ENCODE data around the gene CPSF3. TPM values are rescaled to one million over a fixed set of nuclear protein-coding genes. Genes with fewer than 3 reads are reported as not detected.

CPSF3 gene
- total and polyA plus RNA-seq, 7 donors: 14.4 to 33.5 (median 23.2) TPM

- H3K36me3 ChIP-seq: peaks cover 0 to 42% (median 3%) of the 10 kb centered on the region in 4 donors
- no peak for DNase-seq
Observed at GRCh38 chr2:9465170-9465569, 41.7 kb downstream of the CPSF3 start.

GRCh38 chr2:9466147-9466683 lies 42.8 kb downstream of the CPSF3 start:
- no peak overlapping the region for H3K4me3 ChIP-seq
- peaks cover 0 to 9% (median 6%) of the 10 kb centered on the region in 4 donors for H3K4me1 ChIP-seq
- no peaks in the 10 kb centered on the region for H3K27me3 ChIP-seq
- peaks cover 0 to 32% (median 1%) of the 10 kb centered on the region in 4 donors for H3K36me3 ChIP-seq
- 86 to 87% methylated on average over 43 to 46 of the region's 46 CpGs for WGBS, 2 donors
- H3K9me3 ChIP-seq: no peaks in the 10 kb centered on the region
- intact Hi-C loops (cut with DNase I): no loop called here
- no peak for DNase-seq
- H3K27ac ChIP-seq: no peak overlapping the region
- TF ChIP-seq POLR2A (IDR thresholded peaks at IDR 0.05): no peak
- no peak for TF ChIP-seq EP300 (IDR thresholded peaks at IDR 0.05)
- TF ChIP-seq, protein P1, sequence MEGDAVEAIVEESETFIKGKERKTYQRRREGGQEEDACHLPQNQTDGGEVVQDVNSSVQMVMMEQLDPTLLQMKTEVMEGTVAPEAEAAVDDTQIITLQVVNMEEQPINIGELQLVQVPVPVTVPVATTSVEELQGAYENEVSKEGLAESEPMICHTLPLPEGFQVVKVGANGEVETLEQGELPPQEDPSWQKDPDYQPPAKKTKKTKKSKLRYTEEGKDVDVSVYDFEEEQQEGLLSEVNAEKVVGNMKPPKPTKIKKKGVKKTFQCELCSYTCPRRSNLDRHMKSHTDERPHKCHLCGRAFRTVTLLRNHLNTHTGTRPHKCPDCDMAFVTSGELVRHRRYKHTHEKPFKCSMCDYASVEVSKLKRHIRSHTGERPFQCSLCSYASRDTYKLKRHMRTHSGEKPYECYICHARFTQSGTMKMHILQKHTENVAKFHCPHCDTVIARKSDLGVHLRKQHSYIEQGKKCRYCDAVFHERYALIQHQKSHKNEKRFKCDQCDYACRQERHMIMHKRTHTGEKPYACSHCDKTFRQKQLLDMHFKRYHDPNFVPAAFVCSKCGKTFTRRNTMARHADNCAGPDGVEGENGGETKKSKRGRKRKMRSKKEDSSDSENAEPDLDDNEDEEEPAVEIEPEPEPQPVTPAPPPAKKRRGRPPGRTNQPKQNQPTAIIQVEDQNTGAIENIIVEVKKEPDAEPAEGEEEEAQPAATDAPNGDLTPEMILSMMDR (IDR thresholded peaks at IDR 0.05): no peak
- no peak for TF ChIP-seq POLR2AphosphoS5 (IDR thresholded peaks at IDR 0.05)

More at GRCh38 chr2:9465170-9465569, 41.7 kb downstream of the CPSF3 start:
- intact Hi-C loops (cut with DNase I): no loop called here
- 84 to 90% methylated on average over 7 of the region's 7 CpGs for WGBS, 2 donors
- no peaks in the 10 kb centered on the region for H3K9me3 ChIP-seq
- no peak overlapping the region for H3K4me3 ChIP-seq
- peaks cover 0 to 9% (median 6%) of the 10 kb centered on the region in 4 donors for H3K4me1 ChIP-seq
- TF ChIP-seq POLR2A (IDR thresholded peaks at IDR 0.05): no peak
- TF ChIP-seq EP300 (IDR thresholded peaks at IDR 0.05): no peak
- TF ChIP-seq POLR2AphosphoS5 (IDR thresholded peaks at IDR 0.05): no peak
- TF ChIP-seq, protein P1 (IDR thresholded peaks at IDR 0.05): no peak
- H3K27ac ChIP-seq: no peak overlapping the region
- H3K27me3 ChIP-seq: no peaks in the 10 kb centered on the region

DNA sequence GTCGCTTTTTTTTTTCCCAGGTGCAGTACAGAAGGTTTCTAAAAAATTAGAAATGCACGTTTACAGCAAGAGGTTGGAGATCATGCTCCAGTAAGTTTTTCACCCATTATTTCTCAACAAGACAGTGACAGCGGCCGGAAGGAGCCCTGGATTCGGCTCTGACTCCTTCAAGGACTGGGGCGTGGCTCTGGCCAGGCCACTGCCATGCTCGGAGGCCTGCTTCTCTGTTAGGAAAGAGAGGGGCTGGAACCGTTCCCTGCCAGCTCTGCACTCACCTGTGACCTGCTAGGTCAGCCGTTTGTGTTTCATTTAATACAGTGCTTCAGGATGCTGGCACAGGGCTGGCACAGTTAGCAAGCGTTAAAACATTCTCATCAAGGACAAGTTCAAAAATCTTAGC lies 44.2 kb downstream of the CPSF3 start:
- peaks cover 0 to 7% (median 4%) of the 10 kb centered on the region in 4 donors for H3K4me1 ChIP-seq
- no peaks in the 10 kb centered on the region for H3K9me3 ChIP-seq
- intact Hi-C loops (cut with DNase I): no loop called here
- no peaks in the 10 kb centered on the region for H3K27me3 ChIP-seq
- WGBS, 2 donors: 86 to 92% methylated on average over 10 of the region's 10 CpGs
- H3K36me3 ChIP-seq: peaks cover 0 to 26% (median 0%) of the 10 kb centered on the region in 4 donors
- H3K27ac ChIP-seq: no peak overlapping the region
- no peak overlapping the region for H3K4me3 ChIP-seq
- TF ChIP-seq, protein P1 (IDR thresholded peaks at IDR 0.05): no peak
- no peak for DNase-seq

DNA sequence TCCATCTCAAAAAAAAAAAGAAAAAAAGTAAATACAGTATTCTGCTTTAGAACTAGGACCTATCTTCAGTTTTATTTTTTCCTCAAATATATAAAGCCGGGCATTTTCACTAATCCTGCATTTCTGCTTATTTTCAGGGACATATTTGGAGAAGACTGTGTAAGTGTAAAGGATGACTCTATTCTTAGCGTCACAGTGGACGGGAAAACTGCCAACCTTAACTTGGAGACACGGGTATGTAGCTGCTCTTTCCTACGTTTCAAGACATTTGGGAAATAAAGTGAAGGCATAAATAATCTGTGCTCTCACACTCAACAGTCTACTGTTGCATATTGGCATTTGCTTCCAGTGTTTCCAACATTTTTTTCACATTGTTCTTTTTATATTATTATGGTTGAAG lies 47.8 kb downstream of the CPSF3 start:
- no peak for DNase-seq
- Histone ChIP-seq H3K27ac (no peak overlapping the region), H3K27me3 (no peaks in the 10 kb centered on the region), H3K4me3 (no peak overlapping the region), H3K4me1 (peaks cover 0 to 22% (median 17%) of the 10 kb centered on the region in 4 donors), H3K9me3 (no peaks in the 10 kb centered on the region), H3K36me3 (peaks cover 0 to 12% (median 0%) of the 10 kb centered on the region in 4 donors)
- 94 to 96% methylated on average over 5 of the region's 5 CpGs for WGBS, 2 donors
- intact Hi-C loops (cut with DNase I): loop anchor here (5.0 kb wide), 1 partner anchor 161 kb away; the partner anchor contains the start of gene YWHAQ
- TF ChIP-seq POLR2AphosphoS5 (IDR thresholded peaks at IDR 0.05) (no peak), POLR2A (IDR thresholded peaks at IDR 0.05) (no peak), EP300 (IDR thresholded peaks at IDR 0.05) (no peak)
- TF ChIP-seq, protein P1 (IDR thresholded peaks at IDR 0.05): no peak

GRCh38 chr2:9472511-9472910 lies 49.1 kb downstream of the CPSF3 start:
- no peak overlapping the region for H3K27ac ChIP-seq
- TF ChIP-seq EP300 (IDR thresholded peaks at IDR 0.05): no peak
- no peak for TF ChIP-seq POLR2A (IDR thresholded peaks at IDR 0.05)
- no peak for TF ChIP-seq POLR2AphosphoS5 (IDR thresholded peaks at IDR 0.05)
- TF ChIP-seq, protein P1 (IDR thresholded peaks at IDR 0.05): no peak
- DNase-seq: no peak
- no peaks in the 10 kb centered on the region for H3K9me3 ChIP-seq
- WGBS, 2 donors: 87 to 96% methylated on average over 9 of the region's 9 CpGs
- H3K27me3 ChIP-seq: no peaks in the 10 kb centered on the region
- no peak overlapping the region for H3K4me3 ChIP-seq
- H3K4me1 ChIP-seq: peaks cover 0 to 33% (median 27%) of the 10 kb centered on the region in 4 donors
- intact Hi-C loops (cut with DNase I): loop anchor here (5.0 kb wide), 1 partner anchor 160 kb away; the partner anchor contains the start of gene YWHAQ
- H3K36me3 ChIP-seq: peaks cover 0 to 22% (median 0%) of the 10 kb centered on the region in 4 donors
